Endometrium (tissue), 2 donors: ENCODE data around the gene TOGARAM2.

Experiments used
- FAIRE-seq: peaks from 2 replicates; lab custom pipeline; 2012; peaks lifted over from hg19 to GRCh38; lab: Jason Lieb, UNC
- donor health status: control.
- donor health status: control.

The TOGARAM2 gene

GRCh38 chr2:29000481-29000880 is 19.4 kb downstream of the TOGARAM2 start:
- FAIRE-seq = no peak

- no peak for FAIRE-seq
Measured at GRCh38 chr2:29000956-29001355, 19.9 kb downstream of the TOGARAM2 start.

GRCh38 chr2:29001806-29002205 is 20.7 kb downstream of the TOGARAM2 start:
- no peak for FAIRE-seq

GRCh38 chr2:29004755-29005154 is 23.7 kb downstream of the TOGARAM2 start:
- FAIRE-seq = no peak

GRCh38 chr2:29005331-29005730 is 24.2 kb downstream of the TOGARAM2 start:
- FAIRE-seq = no peak

GRCh38 chr2:29006092-29006979 is 25.2 kb downstream of the TOGARAM2 start:
- no peak for FAIRE-seq

- FAIRE-seq = no peak
Measured at GRCh38 chr2:29006980-29007301, 25.8 kb downstream of the TOGARAM2 start.

- FAIRE-seq = no peak
Measured at GRCh38 chr2:29009270-29009669, 28.2 kb downstream of the TOGARAM2 start.

- no peak for FAIRE-seq
Measured at GRCh38 chr2:29009711-29010677, 28.9 kb downstream of the TOGARAM2 start.

GRCh38 chr2:29010946-29011345 is 29.8 kb downstream of the TOGARAM2 start:
- no peak for FAIRE-seq

- no peak for FAIRE-seq
Measured at GRCh38 chr2:29011418-29012060, 30.4 kb downstream of the TOGARAM2 start.

GRCh38 chr2:29012211-29012681 is 31.1 kb downstream of the TOGARAM2 start:
- no peak for FAIRE-seq

GRCh38 chr2:29013057-29013780 is 32.1 kb downstream of the TOGARAM2 start:
- no peak for FAIRE-seq

GRCh38 chr2:29014331-29014730 is 33.2 kb downstream of the TOGARAM2 start:
- no peak for FAIRE-seq

- no peak for FAIRE-seq
Measured at GRCh38 chr2:29014811-29015421, 33.8 kb downstream of the TOGARAM2 start.

GRCh38 chr2:29015701-29016470 is 34.8 kb downstream of the TOGARAM2 start:
- no peak for FAIRE-seq

GRCh38 chr2:29016504-29016903 is 35.4 kb downstream of the TOGARAM2 start:
- FAIRE-seq = no peak

- FAIRE-seq = no peak
Measured at GRCh38 chr2:29017716-29018435, 36.8 kb downstream of the TOGARAM2 start.

- no peak for FAIRE-seq
Measured at GRCh38 chr2:29021886-29022285, 40.8 kb downstream of the TOGARAM2 start.

- FAIRE-seq = no peak
Measured at GRCh38 chr2:29022679-29023078, 41.6 kb downstream of the TOGARAM2 start.
